Aorta (tissue), 5 donors: ENCODE measurements around the gene SRGAP2. TPM values are rescaled to one million over a fixed set of nuclear protein-coding genes. Genes with fewer than 3 reads are reported as not detected.
"Not testable (repeated sequence)": the region's sequence is repeated elsewhere in the genome, so short reads cannot be mapped to it uniquely, and the experiment has no call there.

Experiments
- ATAC-seq: fragments of 200-7000 bp; cut with Tn5 transposase; one replicate; pipeline ENCODE4 v1.9.1; 2022; ENCODE audit warnings: moderate library complexity; ENCODE audit not compliant: low FRiP score
- DNase-seq, 2 donors: peaks; one replicate each; pipeline ENCODE4 v3.0.0-alpha.2; 2020
- H3K27ac ChIP-seq, 2 donors: one replicate each; pipeline ENCODE4 v1.5.1; 2013; ENCODE audit warnings: low read length in 2 of 2, mild to moderate bottlenecking in 2 of 2, moderate library complexity in 2 of 2, control low read depth in 1 of 2, inconsistent platforms in 1 of 2, low read depth in 1 of 2
- H3K27me3 ChIP-seq, 2 donors: one replicate each; pipeline ENCODE4 v1.6.1; 2013; ENCODE audit warnings: control low read depth in 1 of 2, low read length in 1 of 2, mild to moderate bottlenecking in 1 of 2, moderate library complexity in 1 of 2; ENCODE audit not compliant: insufficient read depth in 2 of 2, control insufficient read depth in 1 of 2
- H3K36me3 ChIP-seq, 2 donors: one replicate each; pipeline ENCODE4 v1.6.1; 2013; ENCODE audit warnings: control low read depth in 1 of 2, low read length in 1 of 2, mild to moderate bottlenecking in 1 of 2; ENCODE audit not compliant: insufficient read depth in 2 of 2, control insufficient read depth in 1 of 2
- H3K4me1 ChIP-seq, 2 donors: one replicate each; pipeline ENCODE4 v1.6.1; 2013; ENCODE audit warnings: low read length in 2 of 2, control low read depth in 1 of 2, mild to moderate bottlenecking in 1 of 2, moderate library complexity in 1 of 2; ENCODE audit not compliant: insufficient read depth in 2 of 2, control insufficient read depth in 1 of 2
- H3K4me3 ChIP-seq, 2 donors: one replicate each; pipeline ENCODE4 v1.5.1; 2013; ENCODE audit warnings: low read length in 2 of 2, control low read depth in 1 of 2, mild to moderate bottlenecking in 1 of 2
- H3K9me3 ChIP-seq: one replicate; pipeline ENCODE4 v1.6.1; 2013; ENCODE audit warnings: mild to moderate bottlenecking, low read length; ENCODE audit not compliant: control insufficient read depth
- WGBS, 2 donors: extraction: QIAGEN DNeasy Blood & Tissue Kit; methylation state at CpG; one replicate each; pipeline ENCODE4 v1.1.7; 2013; 5-methylcytosine and 5-hydroxymethylcytosine counted together
- intact Hi-C, 2 donors: fragments of 100-400 bp; cut with DNase I; formaldehyde crosslinking; loops; one replicate each; pipeline versions ENCODE4 v1.14.2 to v1.15.0; 2022
- long read RNA-seq, 2 donors: library from polyadenylated mRNA; unstranded; transcript quantifications; one replicate each; pipeline ENCODE4 v2.0.0, GENCODE V29; 2020 to 2021
- polyA plus RNA-seq, 2 donors: library from polyadenylated mRNA; stranded (reverse); fragments of 200-250 nt; gene quantifications; one replicate each; pipeline ENCODE4 v1.2.3, GENCODE V29; 2013
- total RNA-seq, 2 donors: library from RNA; stranded (reverse); fragmentation: NEBNext Ultra II Directional; extraction: Animal tissue kit (Norgen Biotek cat#: 25700); gene quantifications; one replicate each; pipeline ENCODE4 v1.2.1, GENCODE V29; 2021
- donor health status: healthy with polysubstance abuse.
- donor health status: Bipolar disorder and iron deficiency.
- donor health status: DM: no; HTN: no; CAD: no.
- donor health status: DM: no; HTN: no; CAD: no.
- donor health status: DM: yes; HTN: yes; CAD: no.

The SRGAP2 gene
- 100 to 1,000 TPM in 1 of 2 donors, 10 to 100 TPM in 1; 92.2 to 117 TPM for total RNA-seq
- 10 to 100 TPM in 1 of 2 donors, 1 to 10 TPM in 1; 7.9 to 17.4 TPM for polyA plus RNA-seq
- long read RNA-seq, donor 1, partial matches to known transcripts: 8 of 35 reads
- long read RNA-seq, donor 1, other reads (novel, unspliced or antisense): 25 of 35 reads
- long read RNA-seq, donor 2, partial matches to known transcripts: 2 of 18 reads
- long read RNA-seq, donor 2, other reads (novel, unspliced or antisense): 16 of 18 reads

GRCh38 chr1:206203364-206204158 is at the start of gene SRGAP2:
Gene SRGAP2, plus strand, starts transcription at chr1:206203541. Its CDS starts 2,430 bp downstream, at chr1:206205971.
- Histone ChIP-seq H3K4me3 (peak within 1 kb of the TSS in 1 of 2 donors; percentile 26), H3K27ac (peak within 1 kb of the TSS in 1 of 2 donors; percentile 59)
- intact Hi-C loops, H3K36me3 ChIP-seq, H3K27me3 ChIP-seq, H3K4me1 ChIP-seq, H3K9me3 ChIP-seq: not testable (repeated sequence)
- 0 to 1% methylated on average over 9 to 26 of the region's 63 CpGs for WGBS, 2 donors
- ATAC-seq (peak; percentile 81), DNase-seq (peak; percentile 78 to 88)

- ATAC-seq: peak; percentile 85
- H3K36me3 ChIP-seq, DNase-seq, H3K9me3 ChIP-seq, H3K4me1 ChIP-seq, H3K4me3 ChIP-seq, H3K27me3 ChIP-seq, intact Hi-C loops, H3K27ac ChIP-seq: not testable (repeated sequence)
- 19 to 23% methylated on average over 4 to 5 of the region's 10 CpGs for WGBS, 2 donors
Observed at GRCh38 chr1:206167350-206168029, 35.9 kb upstream of the SRGAP2 start.

GRCh38 chr1:206169794-206170193 is 33.5 kb upstream of the SRGAP2 start:
- H3K27me3 ChIP-seq, H3K4me3 ChIP-seq, H3K9me3 ChIP-seq, H3K27ac ChIP-seq, DNase-seq, intact Hi-C loops, H3K4me1 ChIP-seq, H3K36me3 ChIP-seq: not testable (repeated sequence)
- ATAC-seq: peak; percentile 31
- WGBS, 2 donors: 31 to 55% methylated on average over 1 to 2 of the region's 3 CpGs

DNA sequence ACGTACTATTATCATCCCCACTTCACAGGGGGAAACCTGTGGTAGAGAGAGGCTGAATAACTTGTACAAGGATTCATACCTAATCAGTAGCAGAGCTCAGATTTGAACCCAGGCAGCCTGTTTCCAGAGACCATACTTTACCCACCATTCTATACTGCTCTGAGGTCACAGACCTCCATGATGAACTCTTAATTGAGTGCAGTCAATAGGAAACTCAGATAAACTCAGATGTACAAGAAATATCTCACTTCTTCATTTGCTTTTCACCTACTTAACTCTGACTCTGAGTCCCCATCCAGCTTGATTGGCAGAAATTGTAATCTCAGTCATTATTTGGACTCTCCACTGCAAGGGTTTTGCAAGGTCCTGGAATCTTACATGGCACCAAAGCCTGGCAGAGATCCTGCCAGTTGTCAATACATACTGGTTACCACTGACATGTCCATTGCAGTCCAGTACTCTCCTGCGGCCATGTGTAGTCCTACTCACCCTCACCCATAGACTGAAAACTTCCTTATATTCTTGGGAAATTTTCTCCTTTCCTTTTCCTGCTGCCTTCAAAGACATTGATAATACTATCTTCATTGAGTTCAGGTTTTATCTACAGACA is 30.1 kb upstream of the SRGAP2 start:
- ATAC-seq, DNase-seq, H3K4me1 ChIP-seq, H3K27me3 ChIP-seq, H3K9me3 ChIP-seq, H3K27ac ChIP-seq, H3K36me3 ChIP-seq, intact Hi-C loops, H3K4me3 ChIP-seq: not testable (repeated sequence)
- 94 to 100% methylated on average over 1 of the region's 2 CpGs for whole genome bisulfite sequencing, 2 donors

DNA sequence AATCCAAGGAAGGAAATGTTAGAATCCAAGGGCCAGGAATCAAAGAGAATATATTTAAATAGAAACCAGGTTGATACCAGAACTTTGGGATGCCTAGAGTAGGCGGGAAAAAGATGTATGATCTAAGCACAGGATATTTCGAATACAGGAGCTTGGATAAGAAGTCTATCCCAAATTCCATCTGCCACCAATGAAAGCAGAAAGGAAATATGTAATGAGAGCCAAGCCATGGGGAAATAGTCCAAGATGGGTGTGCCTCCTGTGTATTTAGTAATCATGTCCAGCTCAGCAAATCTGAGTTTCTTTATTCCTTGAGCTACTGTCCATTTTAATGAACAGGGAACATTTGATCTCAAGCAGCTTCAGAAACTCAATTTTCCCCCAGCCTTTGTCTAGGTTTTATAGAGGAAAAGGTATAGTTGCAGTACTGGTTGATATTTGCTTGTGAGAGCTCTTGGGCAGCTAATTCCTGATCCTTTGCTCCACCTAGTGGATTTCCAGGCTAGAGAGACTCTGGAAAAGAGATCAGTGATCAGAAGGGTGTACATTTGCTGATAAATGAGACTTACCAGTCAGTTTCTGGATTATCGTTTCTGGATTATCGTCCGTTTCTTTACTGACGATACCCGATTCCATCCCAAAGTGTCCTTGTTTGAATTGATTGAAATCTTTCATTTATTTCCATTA is 29.0 kb upstream of the SRGAP2 start:
- H3K4me3 ChIP-seq, H3K4me1 ChIP-seq, H3K27ac ChIP-seq, intact Hi-C loops, H3K27me3 ChIP-seq, H3K9me3 ChIP-seq, DNase-seq, H3K36me3 ChIP-seq: not testable (repeated sequence)
- WGBS, 2 donors: 76% methylated on average over 7 of the region's 7 CpGs
- ATAC-seq: peak; percentile 55

GRCh38 chr1:206175459-206176113 is 27.8 kb upstream of the SRGAP2 start:
- H3K36me3 ChIP-seq, H3K27ac ChIP-seq, H3K4me1 ChIP-seq, DNase-seq, intact Hi-C loops, H3K27me3 ChIP-seq, H3K9me3 ChIP-seq, H3K4me3 ChIP-seq: not testable (repeated sequence)
- WGBS, 2 donors: 74 to 84% methylated on average over 1 of the region's 4 CpGs
- peak; percentile 50 for ATAC-seq

DNA sequence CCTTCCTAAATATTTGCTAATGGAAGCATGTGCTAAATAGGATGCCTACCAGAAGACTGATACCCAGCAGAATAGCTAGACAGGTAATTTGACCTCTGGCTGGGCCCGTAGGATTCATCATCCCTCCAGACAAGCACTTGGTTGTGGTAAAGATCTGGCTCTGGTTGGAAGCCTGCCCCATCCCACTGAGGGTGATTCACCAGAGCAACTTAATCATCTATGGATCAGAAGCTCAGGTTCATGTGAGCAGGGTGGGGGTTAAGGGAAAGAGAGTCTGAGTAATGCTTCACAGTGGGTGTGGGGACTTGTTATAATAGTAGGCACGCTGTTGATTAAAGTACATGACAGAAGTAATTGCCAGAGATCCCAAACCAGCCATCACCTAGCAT is 27.2 kb upstream of the SRGAP2 start:
- intact Hi-C loops, H3K4me3 ChIP-seq, H3K27me3 ChIP-seq, H3K36me3 ChIP-seq, H3K27ac ChIP-seq, H3K4me1 ChIP-seq, H3K9me3 ChIP-seq: not testable (repeated sequence)
- DNase-seq (peak; percentile 48 to 67), ATAC-seq (peak; percentile 54)
- WGBS, 2 donors: 96 to 100% methylated on average over 1 of the region's 2 CpGs
